H1 (cell line): ENCODE results near the gene HTR1B. TPM values are rescaled to one million over a fixed set of nuclear protein-coding genes. Genes with fewer than 3 reads are reported as not detected.

Source experiments
- CTCF ChIA-PET: fragments of 300-600 bp; sonication (Branson Sonifier 250); formaldehyde crosslinking; loops from one replicate; lab custom pipeline; 2021; ENCODE audit not compliant: partially characterized antibody; lab: Charles Lee
- POLR2A ChIA-PET: fragments of 300-600 bp; sonication (Branson Sonifier 250); formaldehyde crosslinking; loops from one replicate; lab custom pipeline; 2021; ENCODE audit warnings: inconsistent platforms; ENCODE audit not compliant: partially characterized antibody; lab: Charles Lee
- DNase-seq, 2 experiments: peaks; one replicate each; pipeline versions ENCODE4 v3.0.0 to v3.0.0-alpha.2; 2010 to 2022; ENCODE audit warnings: low spot score in 2 of 2, low read depth in 1 of 2, mixed read lengths in 1 of 2
- FAIRE-seq: peaks from 2 replicates; lab custom pipeline; 2011; peaks lifted over from hg19 to GRCh38; lab: Jason Lieb, UNC
- H2AFZ ChIP-seq: 2 replicates; pipeline ENCODE4 v1.8.1; 2012; ENCODE audit warnings: low read length, inconsistent platforms
- H2AK5ac ChIP-seq: 2 replicates; pipeline ENCODE4 v1.6.1; 2013; ENCODE audit warnings: low read depth, low read length
- H2BK120ac ChIP-seq: replicated peaks from 2 replicates; pipeline ENCODE3; 2013; ENCODE audit warnings: low read depth, low read length, inconsistent platforms
- H2BK12ac ChIP-seq: 2 replicates; pipeline ENCODE4 v1.6.1; 2013; ENCODE audit warnings: low read depth, low read length
- H2BK15ac ChIP-seq: 2 replicates; pipeline ENCODE4 v1.6.1; 2013; ENCODE audit warnings: low read length
- H2BK20ac ChIP-seq: 2 replicates; pipeline ENCODE4 v1.6.1; 2013; ENCODE audit warnings: low read length
- H2BK5ac ChIP-seq: 2 replicates; pipeline ENCODE4 v1.6.1; 2013; ENCODE audit warnings: low read depth, low read length
- H3K14ac ChIP-seq: 2 replicates; pipeline ENCODE4 v1.6.1; 2013; ENCODE audit warnings: inconsistent platforms; ENCODE audit not compliant: insufficient read length
- H3K18ac ChIP-seq: 2 replicates; pipeline ENCODE4 v1.6.1; 2013; ENCODE audit warnings: low read length; ENCODE audit errors: extremely low read depth
- H3K23ac ChIP-seq: 2 replicates; pipeline ENCODE4 v1.6.1; 2013; ENCODE audit warnings: inconsistent platforms; ENCODE audit not compliant: insufficient read length
- H3K23me2 ChIP-seq: 2 replicates; pipeline ENCODE4 v1.6.1; 2013; ENCODE audit warnings: low read depth, low read length
- H3K27ac ChIP-seq: 2 replicates; pipeline ENCODE4 v1.6.1; 2011; ENCODE audit warnings: low read depth, low read length, inconsistent platforms
- H3K27me3 ChIP-seq, 4 experiments: replicated peaks in 1 of 4; 1 replicate in 1 of 4; 2 replicates in 3 of 4; pipeline versions ENCODE4 v1.6.1 to v1.8.1; 2011 to 2013; ENCODE audit warnings: low read length in 3 of 4, mild to moderate bottlenecking in 3 of 4, inconsistent platforms in 2 of 4, mixed read lengths in 2 of 4, moderate library complexity in 1 of 4; ENCODE audit not compliant: control insufficient read depth in 3 of 4, insufficient read depth in 3 of 4; ENCODE audit errors: extremely low read depth in 1 of 4
- H3K36me3 ChIP-seq, 4 experiments: 2 replicates each; pipeline versions ENCODE4 v1.6.1 to v1.8.1; 2011 to 2013; ENCODE audit warnings: mild to moderate bottlenecking in 4 of 4, low read length in 3 of 4, moderate library complexity in 2 of 4, control low read depth in 1 of 4, inconsistent platforms in 1 of 4; ENCODE audit not compliant: insufficient read depth in 4 of 4, control insufficient read depth in 2 of 4
- H3K4ac ChIP-seq: replicated peaks from 2 replicates; pipeline ENCODE3; 2013; ENCODE audit warnings: low read length, low read depth, mixed read lengths, inconsistent platforms; ENCODE audit not compliant: insufficient read length
- H3K4me1 ChIP-seq, 4 experiments: replicated peaks in 1 of 4; 1 replicate in 1 of 4; 2 replicates in 3 of 4; pipeline versions ENCODE4 v1.6.1 to v1.8.1; 2011 to 2013; ENCODE audit warnings: low read length in 3 of 4, inconsistent platforms in 2 of 4, mixed read lengths in 1 of 4; ENCODE audit not compliant: insufficient read depth in 4 of 4, control insufficient read depth in 3 of 4
- H3K4me2 ChIP-seq, 2 experiments: 2 replicates each; pipeline versions ENCODE4 v1.6.1 to v1.8.1; 2011 to 2013; ENCODE audit warnings: low read depth in 2 of 2, low read length in 2 of 2, control low read depth in 1 of 2, inconsistent platforms in 1 of 2, mild to moderate bottlenecking in 1 of 2; ENCODE audit not compliant: insufficient read depth in 1 of 2
- H3K4me3 ChIP-seq, 4 experiments: fragments of 200-600, 300-600 bp in 1 of 4; sonication (generic), shearing (Covaris generic), sonication (Bioruptor Twin) in 1 of 4; 2 replicates each; pipeline versions ENCODE4 v1.5.1 to v1.8.1; 2011 to 2016; ENCODE audit warnings: low read length in 4 of 4, low read depth in 3 of 4, control low read depth in 2 of 4, inconsistent platforms in 2 of 4, mild to moderate bottlenecking in 2 of 4, mixed read lengths in 1 of 4, moderate library complexity in 1 of 4; ENCODE audit not compliant: insufficient read depth in 2 of 4; ENCODE audit errors: extremely low read depth in 1 of 4
- H3K56ac ChIP-seq: replicated peaks from 2 replicates; pipeline ENCODE3; 2013; ENCODE audit warnings: low read depth, mild to moderate bottlenecking, mixed read lengths, low read length, inconsistent platforms; ENCODE audit not compliant: insufficient read length
- H3K79me1 ChIP-seq: 2 replicates; pipeline ENCODE4 v1.6.1; 2013; ENCODE audit warnings: low read depth, low read length, control low read depth
- H3K79me2 ChIP-seq, 2 experiments: 2 replicates each; pipeline versions ENCODE4 v1.6.1 to v1.8.1; 2012 to 2013; ENCODE audit warnings: low read length in 2 of 2, mild to moderate bottlenecking in 2 of 2, inconsistent platforms in 1 of 2; ENCODE audit not compliant: insufficient read depth in 2 of 2, control insufficient read depth in 1 of 2
- H3K9ac ChIP-seq, 4 experiments: replicated peaks in 1 of 4; 1 replicate in 1 of 4; 2 replicates in 3 of 4; pipeline versions ENCODE4 v1.6.1 to v1.8.1; 2011 to 2013; ENCODE audit warnings: low read depth in 3 of 4, low read length in 3 of 4, control low read depth in 2 of 4, mild to moderate bottlenecking in 2 of 4, moderate library complexity in 2 of 4, inconsistent platforms in 1 of 4; ENCODE audit errors: extremely low read depth in 1 of 4
- H3K9me3 ChIP-seq, 2 experiments: 2 replicates each; pipeline versions ENCODE4 v1.6.1 to v1.8.1; 2012 to 2013; ENCODE audit warnings: mild to moderate bottlenecking in 2 of 2, moderate library complexity in 2 of 2, control low read depth in 1 of 2, inconsistent platforms in 1 of 2, low read depth in 1 of 2, low read length in 1 of 2, mixed read lengths in 1 of 2; ENCODE audit not compliant: insufficient read depth in 2 of 2
- H4K20me1 ChIP-seq, 2 experiments: replicated peaks in 1 of 2; 2 replicates each; pipeline versions ENCODE3 to v1.8.1; 2011 to 2013; ENCODE audit warnings: inconsistent platforms in 2 of 2, low read length in 2 of 2, mild to moderate bottlenecking in 1 of 2; ENCODE audit not compliant: insufficient read depth in 2 of 2, control insufficient read depth in 1 of 2
- H4K5ac ChIP-seq: 2 replicates; pipeline ENCODE4 v1.6.1; 2013; ENCODE audit warnings: low read length, low read depth, mixed read lengths, inconsistent platforms; ENCODE audit not compliant: insufficient read length
- H4K8ac ChIP-seq: 2 replicates; pipeline ENCODE4 v1.8.0; 2013; ENCODE audit warnings: mild to moderate bottlenecking, moderate library complexity, low read length, inconsistent platforms; ENCODE audit not compliant: insufficient read depth; ENCODE audit errors: extremely low read depth
- H4K91ac ChIP-seq: replicated peaks from 2 replicates; pipeline ENCODE3; 2013; ENCODE audit warnings: low read length, mixed read lengths, inconsistent platforms; ENCODE audit not compliant: insufficient read length
- ATF2 ChIP-seq: IDR thresholded peaks from 2 replicates; pipeline ENCODE4 v1.6.1; 2012; ENCODE audit warnings: low read length, inconsistent platforms
- CREB1 ChIP-seq: IDR thresholded peaks from 2 replicates; pipeline ENCODE4 v1.6.1; 2012; ENCODE audit warnings: inconsistent platforms
- EZH2 ChIP-seq: fragments of 200-600 bp; sonication (generic); IDR thresholded peaks from 2 replicates; pipeline ENCODE4 v1.7.1; 2012; ENCODE audit warnings: low read depth, mild to moderate bottlenecking, moderate library complexity, low read length, inconsistent platforms; ENCODE audit not compliant: severe bottlenecking
- GTF2F1 ChIP-seq: IDR thresholded peaks from 2 replicates; pipeline ENCODE4 v1.6.1; 2012; ENCODE audit warnings: low read depth, low read length, improper control_type of control experiment, borderline replicate concordance
- POLR2A ChIP-seq, 2 experiments: IDR thresholded peaks; 1 replicate in 1 of 2; 2 replicates in 1 of 2; pipeline ENCODE4 v1.6.1; 2011; ENCODE audit warnings: low read depth in 2 of 2, low read length in 2 of 2, mild to moderate bottlenecking in 2 of 2; ENCODE audit errors: control extremely low read depth in 1 of 2
- SAP30 ChIP-seq: fragments of 300-600 bp; sonication (generic); IDR thresholded peaks from 2 replicates; pipeline ENCODE4 v1.7.1; 2012; ENCODE audit warnings: low read length, moderate library complexity, mild to moderate bottlenecking, inconsistent platforms; ENCODE audit not compliant: insufficient read depth, insufficient replicate concordance
- ZNF274 ChIP-seq: IDR thresholded peaks from 2 replicates; pipeline ENCODE4 v1.7.0; 2012; ENCODE audit warnings: low read length, borderline replicate concordance; ENCODE audit errors: extremely low read depth
- WGBS, 2 experiments: shearing (Covaris generic) in 1 of 2; methylation state at CpG; one replicate each; pipeline versions ENCODE4 v1.1.6 to v1.1.7; 2013 to 2015; ENCODE audit warnings: low lambda C conversion rate in 2 of 2, mixed read lengths in 2 of 2, inconsistent platforms in 1 of 2, low coverage in 1 of 2, missing lambda C conversion rate in 1 of 2; ENCODE audit not compliant: insufficient replicate concordance in 2 of 2, insufficient coverage in 1 of 2, insufficient read length in 1 of 2; ENCODE audit errors: extremely low coverage in 1 of 2, missing lambda C conversion rate in 1 of 2; 5-methylcytosine and 5-hydroxymethylcytosine counted together
- polyA plus RNA-seq, 7 experiments: library from polyadenylated mRNA; depleted of rRNA in 3 of 7; stranded (reverse) in 5 of 7; unstranded in 2 of 7; fragments of >200 nt in 5 of 7; fragments of 200-250 nt in 2 of 7; gene quantifications; 1 replicate in 5 of 7; 2 replicates in 1 of 7; 4 replicates in 1 of 7; pipeline versions ENCODE4 v1.2.1 to v1.2.3, GENCODE V29; 2011 to 2013; ENCODE audit warnings: missing spikeins in 2 of 7, mixed read lengths in 2 of 7
- total RNA-seq: library from RNA; stranded (reverse); fragmentation: NEBNext Ultra II Directional; extraction: Animal tissue kit (Norgen Biotek cat#: 25700); gene quantifications from 2 replicates; pipeline ENCODE4 v1.2.1, GENCODE V29; 2021
- TF ChIP-seq, protein P1 (sequence below): IDR thresholded peaks from 2 replicates; pipeline ENCODE4 v1.6.1; 2012; ENCODE audit warnings: inconsistent platforms
- TF ChIP-seq, protein P2 (sequence below): IDR thresholded peaks from 2 replicates; pipeline ENCODE4 v1.6.1; 2011; ENCODE audit warnings: low read depth, mild to moderate bottlenecking, low read length; ENCODE audit not compliant: insufficient read depth

HTR1B gene
- total and polyA plus RNA-seq, 2 of the 8 experiments (the other 6 are each of a cell fraction or from before 2014, with no cell fraction given) = 1.1 to 1.4 TPM

- peak overlapping the region; percentile 48; the same call in 1 of the 2 replicates for H4K8ac ChIP-seq
- H3K4ac ChIP-seq = no peak overlapping the region
- H3K4me1 ChIP-seq = peaks cover 0 to 5% (median under 1%) of the 10 kb centered on the region in 4 experiments; a peak in 5 of 7 replicates
- H3K27ac ChIP-seq = no peak overlapping the region
- H3K4me2 ChIP-seq = peak overlapping the region; percentile 99 to 100
- FAIRE-seq = no peak
- H3K9me3 ChIP-seq = no peaks in the 10 kb centered on the region
- H4K20me1 ChIP-seq = no peaks in the 10 kb centered on the region
- H4K5ac ChIP-seq = no peak overlapping the region
- H2AFZ ChIP-seq = peak overlapping the region; percentile 96
- H2BK5ac ChIP-seq = no peak overlapping the region
- no peaks in the 10 kb centered on the region for H3K36me3 ChIP-seq
- peaks cover 4 to 53% (median 46%) of the 10 kb centered on the region in 4 experiments for H3K27me3 ChIP-seq
- no peak overlapping the region for H4K91ac ChIP-seq
- peak in 1 of 2 experiments; percentile 74 for DNase-seq
- no peaks in the 10 kb centered on the region for H3K79me2 ChIP-seq
- WGBS, 2 experiments = 0% methylated on average over 28 of the region's 53 CpGs; no CpG with 5 or more reads in 1 of the 2 experiments
- ChIA-PET POLR2A (interaction anchor here (1.1 to 1.3 kb wide), 2 partner anchors 11 to 103 kb away, joined by 3 read pairs; no protein-coding TSS in a partner anchor), CTCF (interaction anchor here (0.6 to 8.3 kb wide), 24 partner anchors 12 to 1882 kb away, joined by 3 to 112 read pairs (median 4); partner anchors contain the start of gene MEI4)
- peak overlapping the region; percentile 86; the same call in 1 of the 2 replicates for H2BK12ac ChIP-seq
- no peaks in the 10 kb centered on the region for H3K79me1 ChIP-seq
- H3K9ac ChIP-seq = peak overlapping the region in 2 of 4 experiments; percentile 24 to 32; a peak in 4 of 7 replicates
- H2BK20ac ChIP-seq = no peak overlapping the region
- no peak overlapping the region for H2AK5ac ChIP-seq
- H3K18ac ChIP-seq = 0 out of 2 replicates have a peak overlapping the region, but pooled peaks have one; percentile 40
- H2BK15ac ChIP-seq = no peak overlapping the region
- H3K56ac ChIP-seq = peak overlapping the region; percentile 66
- no peak overlapping the region for H2BK120ac ChIP-seq
- H3K14ac ChIP-seq = no peak overlapping the region
- peaks cover 38% of the 10 kb centered on the region for H3K23me2 ChIP-seq
- no peak overlapping the region for H3K23ac ChIP-seq
- H3K4me3 ChIP-seq = peak overlapping the region; percentile 73 to 91 (median 86)
- TF ChIP-seq, protein P1, sequence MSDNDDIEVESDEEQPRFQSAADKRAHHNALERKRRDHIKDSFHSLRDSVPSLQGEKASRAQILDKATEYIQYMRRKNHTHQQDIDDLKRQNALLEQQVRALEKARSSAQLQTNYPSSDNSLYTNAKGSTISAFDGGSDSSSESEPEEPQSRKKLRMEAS = peak; percentile 82
- TF ChIP-seq, protein P2, sequence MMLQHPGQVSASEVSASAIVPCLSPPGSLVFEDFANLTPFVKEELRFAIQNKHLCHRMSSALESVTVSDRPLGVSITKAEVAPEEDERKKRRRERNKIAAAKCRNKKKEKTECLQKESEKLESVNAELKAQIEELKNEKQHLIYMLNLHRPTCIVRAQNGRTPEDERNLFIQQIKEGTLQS = no peak
- TF ChIP-seq ATF2 (no peak), CREB1 (no peak), ZNF274 (no peak), GTF2F1 (no peak), EZH2 (no peak), POLR2A (IDR thresholded peaks at IDR 0.05; ENCODE audit: control extremely low read depth in 1 of 2, low read depth in 2 of 2, low read length in 2 of 2) (no peak; a peak in 1 of 3 replicates), SAP30 (no peak)
Observed at GRCh38 chr6:77463861-77464494, 687 bp upstream of the HTR1B start.
